Activated CD4-positive, CD25-positive, alpha-beta regulatory T cell treated with anti-CD3 and anti-CD28 coated beads, Interleukin-2, amount 50 U/mL, for 16 hours (primary cell): ENCODE measurements around the gene ICOS.

Experiments used
- DNase-seq: peaks from one replicate; pipeline ENCODE4 v3.0.0-alpha.2; 2020; ENCODE audit warnings: low read depth, low spot score

ICOS gene

GRCh38 chr2:204010628-204011560, 74.3 kb downstream of the ICOS start:
- DNase-seq: no peak
